GM19099 (cell line): ENCODE data around the gene RAB40C.

Experiments used
- POLR2A ChIP-seq: IDR thresholded peaks from 3 replicates; pipeline ENCODE4 v1.6.1; 2011; ENCODE audit warnings: low read depth; ENCODE audit not compliant: insufficient read length; ENCODE audit errors: extremely low read depth

The RAB40C gene

GRCh38 chr16:589658-590187 is at the start of gene RAB40C:
RAB40C (plus strand) TSS chr16:590066; CDS start chr16:590292, 226 bp downstream.
- TF ChIP-seq POLR2A, result no peak

- no peak for TF ChIP-seq POLR2A
These were observed 49.1 kb upstream of the RAB40C start for GRCh38 chr16:540645-541340.

GRCh38 chr16:543301-544164 is 46.3 kb upstream of the RAB40C start:
- TF ChIP-seq POLR2A, result no peak

GRCh38 chr16:544517-544916 is 45.3 kb upstream of the RAB40C start:
- TF ChIP-seq POLR2A, result no peak

GRCh38 chr16:546909-547770 is 42.7 kb upstream of the RAB40C start:
- no peak for TF ChIP-seq POLR2A

- no peak for TF ChIP-seq POLR2A
These were observed 41.3 kb upstream of the RAB40C start for GRCh38 chr16:548586-548985.

GRCh38 chr16:549544-550263 is 40.2 kb upstream of the RAB40C start:
- TF ChIP-seq POLR2A, result no peak

- no peak for TF ChIP-seq POLR2A
These were observed 38.7 kb upstream of the RAB40C start for GRCh38 chr16:551210-551609.

- no peak for TF ChIP-seq POLR2A
These were observed 37.7 kb upstream of the RAB40C start for GRCh38 chr16:552171-552570.

GRCh38 chr16:553601-554296 is 36.1 kb upstream of the RAB40C start:
- TF ChIP-seq POLR2A, result no peak

GRCh38 chr16:554297-554621 is 35.6 kb upstream of the RAB40C start:
- no peak for TF ChIP-seq POLR2A

GRCh38 chr16:554640-555365 is 35.1 kb upstream of the RAB40C start:
- TF ChIP-seq POLR2A, result no peak
